Astrocyte (in vitro differentiated cells and primary cell): ENCODE results near the gene AAGAB. TPM values are rescaled to one million over a fixed set of nuclear protein-coding genes. Genes with fewer than 3 reads are reported as not detected.

Experiments
- DNase-seq: peaks from one replicate; pipeline ENCODE4 v3.0.0-alpha.2; 2010; ENCODE audit warnings: low read depth
- FAIRE-seq: peaks from 2 replicates; lab custom pipeline; 2011; peaks lifted over from hg19 to GRCh38; lab: Jason Lieb, UNC
- H2AFZ ChIP-seq: 2 replicates; pipeline ENCODE4 v1.6.0; 2012; ENCODE audit warnings: low read depth, low read length, inconsistent platforms
- H3K27ac ChIP-seq: 2 replicates; pipeline ENCODE4 v1.5.1; 2011; ENCODE audit warnings: low read depth, low read length, inconsistent platforms
- H3K27me3 ChIP-seq: 2 replicates; pipeline ENCODE4 v1.6.0; 2011; ENCODE audit warnings: low read length, inconsistent platforms; ENCODE audit not compliant: insufficient read depth
- H3K36me3 ChIP-seq: 2 replicates; pipeline ENCODE4 v1.5.1; 2011; ENCODE audit warnings: low read length, inconsistent platforms; ENCODE audit not compliant: insufficient read depth
- H3K4me1 ChIP-seq: 2 replicates; pipeline ENCODE4 v1.5.1; 2011; ENCODE audit warnings: low read length, inconsistent platforms; ENCODE audit not compliant: insufficient read depth
- H3K4me2 ChIP-seq: 2 replicates; pipeline ENCODE4 v1.6.0; 2012; ENCODE audit warnings: low read length, inconsistent platforms
- H3K4me3 ChIP-seq: 2 replicates; pipeline ENCODE4 v1.5.1; 2011; ENCODE audit warnings: low read depth, mild to moderate bottlenecking, low read length, inconsistent platforms; ENCODE audit not compliant: insufficient read depth
- H3K79me2 ChIP-seq: 2 replicates; pipeline ENCODE4 v1.6.0; 2012; ENCODE audit warnings: mild to moderate bottlenecking, low read length, inconsistent platforms; ENCODE audit not compliant: insufficient read depth
- H3K9ac ChIP-seq: 2 replicates; pipeline ENCODE4 v1.6.0; 2012; ENCODE audit warnings: mild to moderate bottlenecking, low read length, inconsistent platforms
- H3K9me3 ChIP-seq: 2 replicates; pipeline ENCODE4 v1.5.1; 2012; ENCODE audit warnings: low read depth, mild to moderate bottlenecking, low read length, inconsistent platforms; ENCODE audit not compliant: insufficient read depth
- H4K20me1 ChIP-seq: 2 replicates; pipeline ENCODE4 v1.6.0; 2012; ENCODE audit warnings: low read length, inconsistent platforms; ENCODE audit not compliant: insufficient read depth
- H3K27ac Mint-ChIP-seq: one replicate; pipeline ENCODE4 v1.8.0; 2021; ENCODE audit warnings: mild to moderate bottlenecking, mixed read lengths; ENCODE audit not compliant: unreplicated experiment
- H3K27me3 Mint-ChIP-seq: one replicate; pipeline ENCODE4 v1.8.0; 2021; ENCODE audit warnings: low read depth, mixed read lengths; ENCODE audit not compliant: unreplicated experiment
- H3K36me3 Mint-ChIP-seq: one replicate; pipeline ENCODE4 v1.8.0; 2021; ENCODE audit warnings: low read depth, mixed read lengths; ENCODE audit not compliant: unreplicated experiment
- H3K4me1 Mint-ChIP-seq: one replicate; pipeline ENCODE4 v1.8.0; 2021; ENCODE audit warnings: low read depth, mixed read lengths; ENCODE audit not compliant: unreplicated experiment
- H3K4me3 Mint-ChIP-seq: one replicate; pipeline ENCODE4 v1.8.0; 2021; ENCODE audit warnings: mild to moderate bottlenecking, moderate library complexity, mixed read lengths; ENCODE audit not compliant: unreplicated experiment
- H3K9me3 Mint-ChIP-seq: one replicate; pipeline ENCODE4 v1.8.0; 2021; ENCODE audit warnings: mild to moderate bottlenecking, mixed read lengths; ENCODE audit not compliant: unreplicated experiment
- EZH2 ChIP-seq: IDR thresholded peaks from 2 replicates; pipeline ENCODE4 v1.6.1; 2012; ENCODE audit warnings: mild to moderate bottlenecking, low read length, inconsistent platforms; ENCODE audit not compliant: insufficient read depth
- total RNA-seq: library from RNA; stranded (reverse); gene quantifications from 2 replicates; pipeline ENCODE4 v1.2.1, GENCODE V29; 2021
- TF ChIP-seq, protein P1 (sequence below): IDR thresholded peaks from 2 replicates; pipeline ENCODE4 v1.5.1; 2011; ENCODE audit warnings: low read depth, mild to moderate bottlenecking, inconsistent platforms, low read length, moderate library complexity; ENCODE audit not compliant: insufficient read depth

AAGAB gene
- total RNA-seq, 1 donor from 2014 or later: 52.2 TPM

DNA sequence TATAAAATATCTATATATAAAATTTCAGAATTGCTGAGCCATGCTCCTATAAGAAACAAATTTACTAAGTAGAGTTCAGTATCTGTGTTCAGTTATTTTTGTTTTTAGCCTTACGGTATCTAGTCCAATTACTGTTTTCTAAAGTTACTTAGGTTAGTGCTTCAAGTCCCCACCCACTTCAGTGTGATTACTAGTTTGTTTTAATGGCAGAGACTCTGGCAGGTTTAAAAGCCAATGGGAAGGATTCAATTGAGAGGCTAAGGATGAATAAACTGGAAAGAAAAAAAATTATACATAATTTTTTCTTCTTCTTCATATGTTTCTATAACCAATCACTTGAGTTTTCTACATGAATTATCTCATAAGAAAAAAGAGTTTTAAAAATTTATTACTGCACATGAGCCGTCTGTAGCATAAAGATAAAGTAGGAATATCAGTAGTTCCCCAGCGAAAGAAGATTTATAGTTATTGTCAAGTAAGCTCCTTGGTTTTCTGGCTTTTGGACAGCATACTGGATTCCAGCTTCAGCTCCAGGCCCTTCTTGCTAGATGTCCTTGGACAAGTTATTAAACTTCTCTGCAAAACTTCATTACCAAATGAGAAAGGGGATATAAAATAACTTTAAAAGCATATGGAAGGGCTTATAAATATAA, 46.8 kb downstream of the AAGAB start:
- DNase-seq (no peak), FAIRE-seq (no peak)
- Histone ChIP-seq H2AFZ (no peak overlapping the region), H3K4me2 (no peak overlapping the region), H3K4me1 (no peaks in the 10 kb centered on the region), H3K79me2 (no peaks in the 10 kb centered on the region), H3K36me3 (peaks cover 35% of the 10 kb centered on the region), H4K20me1 (no peaks in the 10 kb centered on the region), H3K9me3 (no peaks in the 10 kb centered on the region), H3K27me3 (no peaks in the 10 kb centered on the region), H3K4me3 (no peak overlapping the region), H3K27ac (no peak overlapping the region), H3K9ac (no peak overlapping the region)
- Mint-ChIP-seq H3K4me3 (no peak overlapping the region), H3K27me3 (no peaks in the 10 kb centered on the region), H3K27ac (no peak overlapping the region), H3K4me1 (no peaks in the 10 kb centered on the region), H3K9me3 (no peaks in the 10 kb centered on the region), H3K36me3 (peaks cover 13% of the 10 kb centered on the region)
- TF ChIP-seq EZH2: no peak
- TF ChIP-seq, protein P1, sequence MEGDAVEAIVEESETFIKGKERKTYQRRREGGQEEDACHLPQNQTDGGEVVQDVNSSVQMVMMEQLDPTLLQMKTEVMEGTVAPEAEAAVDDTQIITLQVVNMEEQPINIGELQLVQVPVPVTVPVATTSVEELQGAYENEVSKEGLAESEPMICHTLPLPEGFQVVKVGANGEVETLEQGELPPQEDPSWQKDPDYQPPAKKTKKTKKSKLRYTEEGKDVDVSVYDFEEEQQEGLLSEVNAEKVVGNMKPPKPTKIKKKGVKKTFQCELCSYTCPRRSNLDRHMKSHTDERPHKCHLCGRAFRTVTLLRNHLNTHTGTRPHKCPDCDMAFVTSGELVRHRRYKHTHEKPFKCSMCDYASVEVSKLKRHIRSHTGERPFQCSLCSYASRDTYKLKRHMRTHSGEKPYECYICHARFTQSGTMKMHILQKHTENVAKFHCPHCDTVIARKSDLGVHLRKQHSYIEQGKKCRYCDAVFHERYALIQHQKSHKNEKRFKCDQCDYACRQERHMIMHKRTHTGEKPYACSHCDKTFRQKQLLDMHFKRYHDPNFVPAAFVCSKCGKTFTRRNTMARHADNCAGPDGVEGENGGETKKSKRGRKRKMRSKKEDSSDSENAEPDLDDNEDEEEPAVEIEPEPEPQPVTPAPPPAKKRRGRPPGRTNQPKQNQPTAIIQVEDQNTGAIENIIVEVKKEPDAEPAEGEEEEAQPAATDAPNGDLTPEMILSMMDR: no peak

DNA sequence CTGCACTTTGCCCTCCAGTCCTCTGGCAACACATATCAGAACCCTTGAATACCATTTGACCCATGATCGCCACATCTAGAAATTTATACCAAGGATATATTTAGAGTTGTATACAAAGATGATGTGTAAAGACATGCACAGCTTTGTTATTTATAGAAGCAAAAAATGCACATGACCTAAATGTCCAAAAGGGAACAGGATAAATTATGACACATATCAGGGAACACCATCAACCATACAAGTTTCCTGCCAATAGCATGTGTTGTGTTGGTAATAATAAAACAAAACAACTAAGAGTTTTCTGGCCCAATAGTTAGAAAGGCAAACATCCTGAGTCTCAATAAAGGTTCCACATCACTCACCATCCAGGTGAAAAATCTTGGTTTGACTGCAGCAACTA, 51.5 kb downstream of the AAGAB start:
- Mint-ChIP-seq H3K4me3 (no peak overlapping the region), H3K4me1 (peaks cover 34% of the 10 kb centered on the region), H3K27me3 (no peaks in the 10 kb centered on the region), H3K9me3 (no peaks in the 10 kb centered on the region), H3K27ac (no peak overlapping the region), H3K36me3 (peaks cover 12% of the 10 kb centered on the region)
- Histone ChIP-seq H3K9me3 (no peaks in the 10 kb centered on the region), H3K27me3 (no peaks in the 10 kb centered on the region), H3K36me3 (peaks cover 35% of the 10 kb centered on the region), H4K20me1 (no peaks in the 10 kb centered on the region), H3K79me2 (no peaks in the 10 kb centered on the region), H3K27ac (no peak overlapping the region), H3K4me3 (no peak overlapping the region), H2AFZ (no peak overlapping the region), H3K4me1 (peaks cover 12% of the 10 kb centered on the region), H3K4me2 (no peak overlapping the region), H3K9ac (no peak overlapping the region)
- no peak for DNase-seq
- TF ChIP-seq EZH2: no peak
- TF ChIP-seq, protein P1: no peak
- FAIRE-seq: no peak

DNA sequence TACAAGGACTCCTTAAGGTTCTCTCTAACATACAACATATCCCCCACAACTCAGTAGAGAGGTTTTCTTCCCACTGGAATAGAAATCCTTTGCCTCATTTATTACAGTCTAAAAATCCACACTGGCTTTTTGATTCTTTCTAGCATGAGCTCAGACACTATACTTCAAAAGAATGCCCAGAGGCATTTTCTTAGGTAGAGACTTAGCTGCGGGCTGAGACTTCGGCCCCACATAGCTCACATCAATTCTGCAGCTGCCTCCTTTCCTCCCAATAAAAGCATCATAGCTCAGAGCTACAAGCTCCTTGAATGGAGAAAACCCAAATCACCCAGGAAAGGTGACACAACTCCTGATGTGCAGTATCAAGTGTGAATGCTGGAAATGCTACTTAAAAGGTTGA, 52.4 kb downstream of the AAGAB start:
- Histone ChIP-seq H3K36me3 (peaks cover 27% of the 10 kb centered on the region), H2AFZ (no peak overlapping the region)
- no peak overlapping the region for H3K27ac Mint-ChIP-seq

More for the DNA sequence above, 52.4 kb downstream of the AAGAB start:
- no peak overlapping the region for H3K4me2 ChIP-seq
- H3K36me3 Mint-ChIP-seq: peaks cover 15% of the 10 kb centered on the region
- no peaks in the 10 kb centered on the region for H3K27me3 ChIP-seq
- TF ChIP-seq, protein P1: no peak
- TF ChIP-seq EZH2: no peak
- FAIRE-seq: no peak
- H3K27ac ChIP-seq: no peak overlapping the region
- H3K9me3 ChIP-seq: no peaks in the 10 kb centered on the region
- H3K79me2 ChIP-seq: no peaks in the 10 kb centered on the region
- no peak for DNase-seq
- H4K20me1 ChIP-seq: no peaks in the 10 kb centered on the region
- no peak overlapping the region for H3K9ac ChIP-seq
- H3K9me3 Mint-ChIP-seq: no peaks in the 10 kb centered on the region
- H3K27me3 Mint-ChIP-seq: no peaks in the 10 kb centered on the region
- H3K4me1 Mint-ChIP-seq: peaks cover 41% of the 10 kb centered on the region
- H3K4me3 ChIP-seq: no peak overlapping the region
- H3K4me3 Mint-ChIP-seq: no peak overlapping the region
- H3K4me1 ChIP-seq: peaks cover 16% of the 10 kb centered on the region
